ENCODE results near the gene ELK4.

GRCh38 chr1:205590777-205591513, 40.9 kb downstream of the ELK4 start:
- TF ChIP-seq TEAD4 (IDR thresholded peaks at IDR 0.05) (no peak), YY1 (IDR thresholded peaks at IDR 0.05; ENCODE audit: low read depth) (no peak), CEBPB (IDR thresholded peaks at IDR 0.05) (no peak), MAX (IDR thresholded peaks at IDR 0.05) (no peak), CREB1 (IDR thresholded peaks at IDR 0.05; ENCODE audit: low read depth) (no peak), EP300 (IDR thresholded peaks at IDR 0.05; ENCODE audit: borderline replicate concordance) (no peak), RAD21 (IDR thresholded peaks at IDR 0.05; ENCODE audit: low read depth) (no peak), FOXM1 (IDR thresholded peaks at IDR 0.05; ENCODE audit: borderline replicate concordance, low read depth) (no peak)
- TF ChIP-seq, protein P1, sequence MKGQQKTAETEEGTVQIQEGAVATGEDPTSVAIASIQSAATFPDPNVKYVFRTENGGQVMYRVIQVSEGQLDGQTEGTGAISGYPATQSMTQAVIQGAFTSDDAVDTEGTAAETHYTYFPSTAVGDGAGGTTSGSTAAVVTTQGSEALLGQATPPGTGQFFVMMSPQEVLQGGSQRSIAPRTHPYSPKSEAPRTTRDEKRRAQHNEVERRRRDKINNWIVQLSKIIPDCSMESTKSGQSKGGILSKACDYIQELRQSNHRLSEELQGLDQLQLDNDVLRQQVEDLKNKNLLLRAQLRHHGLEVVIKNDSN (IDR thresholded peaks at IDR 0.05) = no peak

Measured in Ishikawa (cell line).